Measurements from ENCODE around the gene DNAH14.

DNA sequence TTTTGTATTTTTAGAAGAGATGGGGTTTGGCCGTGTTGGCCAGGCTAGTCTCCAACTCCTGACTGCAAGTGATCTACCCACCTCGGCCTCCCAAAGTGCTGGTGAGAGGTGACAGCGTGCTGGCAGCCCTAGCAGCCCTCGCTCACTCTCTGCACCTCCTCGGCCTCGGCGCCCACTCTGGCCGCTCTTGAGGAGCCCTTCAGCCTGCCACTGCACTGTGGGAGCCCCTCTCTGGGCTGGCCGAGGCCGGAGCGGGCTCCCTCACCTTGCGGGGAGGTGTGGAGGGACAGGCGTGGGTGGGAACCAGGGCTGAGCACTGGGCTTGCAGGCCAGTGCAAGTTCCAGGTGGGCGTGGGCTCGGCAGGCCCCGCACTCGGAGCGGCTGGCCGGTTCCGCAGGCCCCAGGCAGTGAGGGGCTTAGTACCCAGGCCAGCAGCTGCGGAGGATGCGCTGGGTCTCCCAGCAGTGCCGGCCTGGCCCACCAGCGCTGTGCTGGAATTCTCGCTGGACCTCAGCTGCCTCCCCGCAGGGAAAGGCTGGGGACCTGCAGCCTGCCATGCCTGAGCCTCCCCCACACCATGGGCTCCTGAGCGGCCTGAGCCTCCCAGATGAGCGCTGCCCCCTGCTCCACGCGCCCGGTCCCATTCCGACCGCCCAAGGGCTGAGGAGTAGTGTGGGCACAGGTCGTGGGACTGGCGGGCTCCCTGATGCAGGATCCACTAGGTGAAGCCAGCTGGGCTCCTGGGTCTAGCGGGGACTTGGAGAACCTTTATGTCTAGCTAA, 501.8 kb downstream of the DNAH14 start:
- TF ChIP-seq, protein P1, sequence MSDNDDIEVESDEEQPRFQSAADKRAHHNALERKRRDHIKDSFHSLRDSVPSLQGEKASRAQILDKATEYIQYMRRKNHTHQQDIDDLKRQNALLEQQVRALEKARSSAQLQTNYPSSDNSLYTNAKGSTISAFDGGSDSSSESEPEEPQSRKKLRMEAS (IDR thresholded peaks at IDR 0.05) = no peak
- TF ChIP-seq CREB1 (IDR thresholded peaks at IDR 0.05; ENCODE audit: low read depth) = no peak
- TF ChIP-seq YY1 (IDR thresholded peaks at IDR 0.05; ENCODE audit: low read depth) = no peak
- TF ChIP-seq EP300 (IDR thresholded peaks at IDR 0.05; ENCODE audit: borderline replicate concordance) = no peak
- TF ChIP-seq RAD21 (IDR thresholded peaks at IDR 0.05; ENCODE audit: low read depth) = no peak
- TF ChIP-seq REST (IDR thresholded peaks at IDR 0.05; ENCODE audit: low read depth) = no peak
- no peak for TF ChIP-seq CEBPB (IDR thresholded peaks at IDR 0.05)
- no peak for TF ChIP-seq USF1 (IDR thresholded peaks at IDR 0.05)
- TF ChIP-seq TAF1 (IDR thresholded peaks at IDR 0.05; ENCODE audit: low read depth) = no peak
- no peak for TF ChIP-seq NFIC (IDR thresholded peaks at IDR 0.05)

Data from Ishikawa (cell line).